Activated CD4-positive, alpha-beta T cell treated with anti-CD3 and anti-CD28 coated beads, Interleukin-2, amount 10 ng/mL, durations not matched to agents 24 days and 14 days (primary cell): ENCODE measurements around the gene ZNF296. TPM values are rescaled to one million over a fixed set of nuclear protein-coding genes. Genes with fewer than 3 reads are reported as not detected.

Experiments used
- DNase-seq: peaks from one replicate; pipeline ENCODE4 v3.0.0; 2022
- H3K27ac Mint-ChIP-seq: one replicate; pipeline ENCODE4 v1.8.0; 2022; ENCODE audit warnings: mild to moderate bottlenecking, mixed read lengths
- H3K27me3 Mint-ChIP-seq: one replicate; pipeline ENCODE4 v1.8.0; 2022; ENCODE audit warnings: mixed read lengths
- H3K36me3 Mint-ChIP-seq: one replicate; pipeline ENCODE4 v1.8.0; 2022; ENCODE audit warnings: low read depth, mild to moderate bottlenecking, mixed read lengths
- H3K4me1 Mint-ChIP-seq: one replicate; pipeline ENCODE4 v1.8.0; 2021; ENCODE audit warnings: mixed read lengths
- H3K4me3 Mint-ChIP-seq: one replicate; pipeline ENCODE4 v1.8.0; 2022; ENCODE audit warnings: mild to moderate bottlenecking, moderate library complexity, mixed read lengths
- H3K9me3 Mint-ChIP-seq: one replicate; pipeline ENCODE4 v1.8.0; 2021; ENCODE audit warnings: mixed read lengths
- intact Hi-C: fragments of 100-400 bp; cut with micrococcal nuclease; formaldehyde crosslinking; loops from one replicate; pipeline ENCODE4 v1.15.1; 2023
- total RNA-seq: library from RNA; stranded (reverse); gene quantifications from 2 replicates; pipeline ENCODE4 v1.2.3, GENCODE V29; 2022

Gene ZNF296
- total RNA-seq, 1 donor from 2014 or later, result 4.7 TPM

DNA sequence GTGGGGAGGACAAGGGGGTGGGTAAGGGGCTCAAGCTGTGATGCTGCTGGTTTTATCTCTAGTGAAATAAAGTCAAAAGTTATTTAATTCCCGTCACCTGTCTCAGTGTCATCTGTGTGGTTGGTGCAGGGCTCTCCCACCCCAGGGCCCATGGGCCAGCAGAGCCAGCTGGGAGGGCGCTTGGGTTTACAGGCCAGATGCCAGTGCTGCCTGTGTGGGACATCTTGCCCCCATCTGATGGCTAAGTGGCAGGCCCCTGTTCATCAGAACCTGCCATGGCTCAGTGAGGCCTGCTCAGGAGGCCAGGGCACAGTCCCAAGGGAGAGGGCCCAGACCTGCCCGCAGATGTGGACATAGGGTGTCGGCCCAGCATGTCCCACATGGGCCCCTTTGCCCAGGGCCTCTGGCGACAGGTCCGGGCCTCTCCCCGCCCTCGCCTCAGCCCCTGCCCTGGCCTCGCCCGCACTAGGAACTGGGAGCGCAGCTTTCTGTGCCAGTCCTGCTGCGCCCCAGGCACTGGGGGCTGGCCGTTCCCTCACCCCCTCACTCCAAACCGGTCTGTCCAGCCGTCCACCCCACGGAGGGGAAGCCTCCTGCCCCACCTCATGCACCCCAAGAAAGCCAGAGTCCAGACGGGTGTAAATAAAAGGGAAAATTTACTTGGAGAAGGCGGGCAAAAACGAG lies 5.3 kb downstream of the ZNF296 start:
- no peak for DNase-seq
- no peaks in the 10 kb centered on the region for H3K4me1 Mint-ChIP-seq
- H3K27me3 Mint-ChIP-seq, result no peaks in the 10 kb centered on the region
- H3K4me3 Mint-ChIP-seq, result no peak overlapping the region
- peaks cover 24% of the 10 kb centered on the region for H3K36me3 Mint-ChIP-seq
- intact Hi-C loops, result no loop called here
- no peaks in the 10 kb centered on the region for H3K9me3 Mint-ChIP-seq
- H3K27ac Mint-ChIP-seq, result no peak overlapping the region

DNA sequence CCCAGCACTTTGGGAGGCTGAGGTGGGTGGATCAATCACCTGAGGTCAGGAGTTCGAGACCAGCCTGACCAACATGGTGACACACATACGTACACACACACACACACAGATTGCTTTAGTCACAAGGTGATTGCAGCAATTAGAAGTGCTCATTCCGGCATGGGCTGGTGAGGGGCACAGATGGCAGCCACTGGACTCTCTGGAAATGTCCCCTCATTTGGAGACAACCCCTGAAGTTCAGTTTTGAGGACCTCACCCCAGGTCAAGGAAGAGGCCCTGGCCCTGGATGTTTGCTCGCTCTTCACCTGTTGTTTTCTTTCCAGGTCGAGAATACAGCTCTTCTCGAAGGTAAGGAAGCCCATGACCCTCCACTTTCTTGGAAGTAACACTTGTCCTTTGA lies 6.1 kb downstream of the ZNF296 start:
- Mint-ChIP-seq H3K36me3 (peaks cover 28% of the 10 kb centered on the region), H3K9me3 (no peaks in the 10 kb centered on the region), H3K4me3 (no peak overlapping the region), H3K27me3 (no peaks in the 10 kb centered on the region), H3K27ac (no peak overlapping the region), H3K4me1 (no peaks in the 10 kb centered on the region)
- no peak for DNase-seq
- intact Hi-C loops, result no loop called here

DNA sequence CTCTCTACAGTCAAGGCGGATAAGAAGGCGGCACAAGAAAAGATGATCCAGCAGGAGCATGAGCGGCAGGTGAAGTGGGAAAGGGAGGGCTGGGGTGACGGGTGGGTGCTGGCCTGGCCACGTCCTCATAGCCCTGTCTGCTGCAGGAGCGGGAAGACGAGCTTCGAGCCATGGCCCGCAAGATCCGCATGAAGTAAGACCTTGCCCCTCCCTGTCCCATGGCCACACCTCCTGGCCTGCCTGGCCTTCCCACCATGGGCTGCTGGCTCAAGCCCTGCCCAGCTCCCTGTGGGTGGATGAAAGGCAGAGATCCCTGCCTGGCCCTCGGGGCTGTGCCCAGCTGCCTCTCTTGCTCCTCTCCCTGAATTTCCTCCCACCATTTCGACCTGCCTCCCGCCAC lies 7.2 kb downstream of the ZNF296 start:
- Mint-ChIP-seq H3K27ac (no peak overlapping the region), H3K36me3 (peaks cover 34% of the 10 kb centered on the region)

DNA sequence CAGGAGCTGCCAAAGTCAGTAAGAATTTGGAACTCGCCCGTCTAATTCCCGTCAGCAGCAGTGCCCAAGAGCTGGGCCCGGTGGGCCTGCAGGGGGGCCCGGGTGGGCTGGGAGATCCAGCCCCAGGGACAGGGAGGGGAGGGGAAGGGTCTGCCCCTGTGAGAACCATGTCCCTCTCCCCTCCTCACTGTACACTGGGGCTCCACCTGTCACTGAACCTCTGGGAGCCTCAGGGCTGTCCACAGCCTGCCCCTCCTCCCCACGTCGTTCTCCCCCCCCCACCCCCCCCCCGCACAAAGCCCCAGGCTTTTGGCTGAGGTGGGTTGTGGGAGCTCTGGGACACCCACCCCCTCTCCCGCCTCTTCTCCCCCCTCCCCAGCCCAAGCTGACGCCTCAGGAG lies 8.2 kb downstream of the ZNF296 start:
- H3K27ac Mint-ChIP-seq, result no peak overlapping the region
- intact Hi-C loops, result no loop called here
- no peaks in the 10 kb centered on the region for H3K27me3 Mint-ChIP-seq
- no peaks in the 10 kb centered on the region for H3K9me3 Mint-ChIP-seq
- H3K36me3 Mint-ChIP-seq, result peaks cover 40% of the 10 kb centered on the region
- no peaks in the 10 kb centered on the region for H3K4me1 Mint-ChIP-seq
- DNase-seq, result no peak
- no peak overlapping the region for H3K4me3 Mint-ChIP-seq

More for the DNA sequence above, 7.2 kb downstream of the ZNF296 start:
- H3K27me3 Mint-ChIP-seq, result no peaks in the 10 kb centered on the region
- intact Hi-C loops, result no loop called here
- no peak for DNase-seq
- no peaks in the 10 kb centered on the region for H3K9me3 Mint-ChIP-seq
- H3K4me3 Mint-ChIP-seq, result no peak overlapping the region
- no peaks in the 10 kb centered on the region for H3K4me1 Mint-ChIP-seq

DNA sequence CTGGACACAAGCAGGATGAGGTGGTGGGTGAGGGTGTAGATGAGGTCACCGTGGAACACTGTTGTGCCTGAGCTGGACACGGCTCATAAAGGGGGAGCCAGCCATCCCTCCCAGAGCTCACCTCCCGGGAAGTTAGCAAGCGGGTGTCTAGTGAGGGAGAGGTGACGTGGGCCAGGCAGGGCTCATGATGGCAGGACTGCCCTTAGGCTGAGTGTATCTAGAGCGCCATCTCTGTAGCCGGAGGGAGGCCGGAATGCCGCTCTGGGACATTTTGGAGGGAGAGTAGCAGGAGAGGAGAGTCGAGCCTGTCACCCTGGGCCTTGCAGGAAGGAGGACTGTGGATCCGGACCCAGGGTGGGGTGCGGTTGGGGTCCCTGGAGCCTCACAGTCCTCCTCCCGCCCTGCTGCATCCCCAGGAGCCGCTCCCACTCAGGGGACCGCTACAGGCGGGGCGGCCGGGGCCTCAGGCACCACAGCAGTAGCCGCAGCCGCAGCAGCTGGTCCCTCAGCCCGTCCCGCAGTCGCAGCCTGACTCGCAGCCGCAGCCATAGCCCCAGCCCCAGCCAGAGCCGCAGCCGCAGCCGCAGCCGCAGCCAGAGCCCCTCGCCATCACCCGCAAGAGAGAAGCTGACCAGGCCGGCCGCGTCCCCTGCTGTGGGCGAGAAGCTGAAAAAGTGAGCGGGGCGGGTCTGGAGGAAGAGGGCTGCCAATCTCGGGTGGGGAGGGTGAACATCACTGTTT lies 9.2 kb downstream of the ZNF296 start:
- Mint-ChIP-seq H3K4me1 (no peaks in the 10 kb centered on the region), H3K27ac (no peak overlapping the region), H3K4me3 (no peak overlapping the region), H3K36me3 (peaks cover 43% of the 10 kb centered on the region), H3K9me3 (no peaks in the 10 kb centered on the region), H3K27me3 (no peaks in the 10 kb centered on the region)
- DNase-seq, result no peak
- intact Hi-C loops, result no loop called here

DNA sequence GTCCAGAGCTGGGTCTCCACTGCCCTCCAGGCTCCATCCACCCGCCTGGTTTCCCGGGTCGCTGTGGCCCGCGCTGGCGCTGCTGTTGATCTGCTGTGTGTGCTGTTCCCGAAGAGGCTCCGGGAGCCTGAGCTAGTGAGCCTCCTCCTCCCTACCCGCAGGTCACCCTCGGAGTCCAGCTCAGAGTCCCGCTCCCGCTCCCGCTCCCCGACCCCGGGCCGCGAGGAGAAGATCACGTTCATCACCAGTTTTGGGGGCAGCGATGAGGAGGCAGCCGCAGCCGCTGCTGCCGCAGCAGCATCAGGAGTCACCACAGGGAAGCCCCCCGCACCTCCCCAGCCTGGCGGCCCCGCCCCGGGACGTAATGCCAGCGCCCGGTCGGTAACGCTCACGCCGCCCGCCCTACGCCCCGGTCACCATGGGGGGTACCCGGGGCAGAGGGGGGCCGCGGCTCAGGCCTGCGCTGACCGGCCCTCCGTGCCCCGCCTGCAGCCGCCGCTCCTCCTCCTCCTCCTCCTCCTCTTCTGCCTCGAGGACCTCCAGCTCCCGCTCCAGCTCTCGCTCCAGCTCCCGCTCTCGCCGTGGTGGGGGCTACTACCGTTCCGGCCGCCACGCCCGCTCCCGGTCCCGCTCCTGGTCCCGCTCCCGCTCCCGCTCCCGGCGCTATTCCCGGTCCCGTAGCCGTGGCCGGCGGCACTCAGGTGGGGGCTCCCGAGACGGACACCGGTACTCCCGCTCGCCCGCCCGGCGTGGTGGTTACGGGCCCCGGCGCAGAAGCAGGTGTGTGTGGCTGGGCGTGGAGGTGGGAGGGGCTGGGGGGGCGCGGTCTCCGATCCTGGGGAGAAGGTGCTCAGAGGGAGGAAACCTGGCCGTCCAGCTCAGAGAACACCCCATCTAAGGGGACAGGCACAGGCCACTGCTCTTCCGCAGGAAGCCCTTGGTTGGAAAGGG lies 12.2 kb downstream of the ZNF296 start:
- no peak overlapping the region for H3K27ac Mint-ChIP-seq
- intact Hi-C loops, result no loop called here
- H3K4me1 Mint-ChIP-seq, result peaks cover 4% of the 10 kb centered on the region
- no peaks in the 10 kb centered on the region for H3K9me3 Mint-ChIP-seq
- peaks cover 51% of the 10 kb centered on the region for H3K36me3 Mint-ChIP-seq
- no peak for DNase-seq
- no peaks in the 10 kb centered on the region for H3K27me3 Mint-ChIP-seq
- H3K4me3 Mint-ChIP-seq, result no peak overlapping the region

DNA sequence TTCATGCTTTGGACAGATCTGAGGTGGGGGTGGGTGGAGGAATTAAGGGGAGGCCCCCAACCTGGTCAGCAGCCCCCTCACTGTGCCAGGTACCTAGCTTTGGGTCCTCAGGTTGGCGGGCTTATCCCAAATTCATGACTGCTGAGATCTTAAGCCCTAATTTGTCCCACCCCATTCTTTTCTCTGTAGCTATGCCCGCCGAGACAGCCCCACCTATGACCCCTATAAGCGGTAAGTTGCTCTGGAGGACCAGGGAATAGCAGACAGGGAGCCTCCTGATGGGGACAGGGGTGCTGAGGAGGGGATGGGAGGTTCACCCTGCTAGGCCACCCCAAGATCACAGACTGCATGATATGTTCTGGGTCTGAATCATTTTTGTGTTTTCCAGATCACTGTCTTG lies 14.3 kb downstream of the ZNF296 start:
- peaks cover 61% of the 10 kb centered on the region for H3K36me3 Mint-ChIP-seq

DNA sequence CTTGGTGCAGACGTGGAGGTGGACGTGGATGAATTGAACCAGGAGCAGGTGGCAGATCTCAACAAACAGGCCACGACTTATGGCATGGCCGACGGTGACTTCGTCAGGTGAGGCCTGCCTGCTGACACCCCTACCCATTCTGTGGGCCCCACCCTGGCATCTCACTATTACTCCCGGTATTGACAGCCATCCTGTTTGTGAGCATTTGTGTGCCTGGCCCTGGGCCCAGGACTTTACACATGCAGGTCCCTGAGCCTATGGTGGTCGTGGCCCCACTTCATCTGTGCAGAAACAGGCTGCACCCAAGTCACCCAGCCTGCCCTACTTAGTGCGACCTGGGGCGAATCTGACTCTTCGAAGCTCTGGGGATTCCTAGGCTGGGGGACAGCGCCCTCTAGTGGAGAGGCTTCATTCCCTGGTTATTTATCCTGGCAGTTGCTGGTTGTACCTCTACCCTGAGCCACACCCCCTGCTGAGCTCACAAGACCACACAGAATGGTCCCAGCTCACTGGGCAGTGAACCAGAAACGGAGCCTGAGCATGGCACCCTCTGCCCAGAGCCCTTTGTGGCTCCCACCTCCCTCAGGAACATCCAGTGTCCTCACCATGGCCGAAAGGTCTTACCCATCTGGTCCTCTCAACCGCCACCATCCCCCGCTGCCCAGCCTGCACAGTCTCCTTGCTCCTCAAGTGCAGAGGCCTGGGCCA lies 16.9 kb downstream of the ZNF296 start:
- Mint-ChIP-seq H3K4me1 (peaks cover 4% of the 10 kb centered on the region), H3K4me3 (no peak overlapping the region), H3K9me3 (no peaks in the 10 kb centered on the region), H3K36me3 (peaks cover 61% of the 10 kb centered on the region), H3K27me3 (no peaks in the 10 kb centered on the region), H3K27ac (no peak overlapping the region)
- intact Hi-C loops, result loop anchor here (1.0 to 2.0 kb wide), 2 partner anchors 21 to 70 kb away; partner anchors contain the start of gene CLASRP
- peak; percentile 95 for DNase-seq

More for the DNA sequence above, 14.3 kb downstream of the ZNF296 start:
- no peak overlapping the region for H3K4me3 Mint-ChIP-seq
- H3K27ac Mint-ChIP-seq, result no peak overlapping the region
- H3K27me3 Mint-ChIP-seq, result no peaks in the 10 kb centered on the region
- H3K9me3 Mint-ChIP-seq, result no peaks in the 10 kb centered on the region
- intact Hi-C loops, result no loop called here
- no peak for DNase-seq
- H3K4me1 Mint-ChIP-seq, result peaks cover 4% of the 10 kb centered on the region

DNA sequence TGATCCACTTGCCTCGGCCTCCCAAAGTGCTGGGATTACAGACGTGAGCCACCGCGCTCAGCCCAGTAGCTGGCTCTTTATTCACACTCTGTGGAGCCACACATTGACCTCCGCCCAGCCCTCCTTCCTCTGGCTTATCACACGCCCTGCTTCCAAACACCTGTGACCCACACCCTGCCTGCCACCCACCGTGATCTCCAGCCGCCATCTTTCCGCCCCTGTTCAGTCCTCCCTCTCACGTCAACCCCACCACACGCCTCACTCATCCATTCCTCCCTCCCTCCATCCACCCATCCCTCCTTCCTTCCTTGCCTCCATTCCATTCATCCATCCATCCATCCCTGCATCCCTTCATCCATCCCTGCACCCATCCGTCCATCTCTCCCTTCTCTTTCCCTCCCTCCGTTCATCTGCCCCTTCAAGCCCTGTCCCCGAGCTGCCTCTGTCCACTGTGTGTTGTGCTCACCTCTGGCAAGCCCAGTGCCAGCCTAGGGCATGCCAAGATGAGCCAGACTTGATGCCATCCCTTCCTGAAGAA lies 17.6 kb downstream of the ZNF296 start:
- Mint-ChIP-seq H3K27me3 (no peaks in the 10 kb centered on the region), H3K9me3 (no peaks in the 10 kb centered on the region), H3K4me1 (peaks cover 4% of the 10 kb centered on the region), H3K36me3 (peaks cover 64% of the 10 kb centered on the region), H3K4me3 (no peak overlapping the region), H3K27ac (no peak overlapping the region)
- intact Hi-C loops, result loop anchor here (1.0 to 2.0 kb wide), 2 partner anchors 20 to 69 kb away; partner anchors contain the start of gene CLASRP
- no peak for DNase-seq

DNA sequence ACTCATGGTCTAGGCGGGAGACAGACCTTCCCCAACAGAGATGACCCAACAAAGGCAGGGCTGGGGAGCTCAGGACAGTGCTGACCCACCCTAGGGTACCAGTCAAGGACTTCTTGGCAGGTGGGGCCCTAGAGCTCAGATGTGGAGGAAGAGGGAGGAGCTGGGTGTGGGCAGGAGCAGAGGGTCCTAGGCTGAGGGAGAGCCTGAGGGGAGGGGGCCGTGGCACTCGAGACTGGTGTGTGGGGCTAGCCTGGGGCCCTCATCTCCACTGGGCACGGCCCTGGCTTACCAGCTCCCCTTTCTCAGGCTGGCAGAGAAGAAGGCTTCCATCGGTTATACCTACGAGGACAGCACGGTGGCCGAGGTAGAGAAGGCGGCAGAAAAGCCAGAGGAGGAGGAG lies 18.8 kb downstream of the ZNF296 start:
- Mint-ChIP-seq H3K36me3 (peaks cover 60% of the 10 kb centered on the region), H3K9me3 (no peaks in the 10 kb centered on the region), H3K4me3 (no peak overlapping the region), H3K27ac (no peak overlapping the region), H3K27me3 (no peaks in the 10 kb centered on the region), H3K4me1 (peaks cover 4% of the 10 kb centered on the region)
- DNase-seq, result no peak
- intact Hi-C loops, result no loop called here

DNA sequence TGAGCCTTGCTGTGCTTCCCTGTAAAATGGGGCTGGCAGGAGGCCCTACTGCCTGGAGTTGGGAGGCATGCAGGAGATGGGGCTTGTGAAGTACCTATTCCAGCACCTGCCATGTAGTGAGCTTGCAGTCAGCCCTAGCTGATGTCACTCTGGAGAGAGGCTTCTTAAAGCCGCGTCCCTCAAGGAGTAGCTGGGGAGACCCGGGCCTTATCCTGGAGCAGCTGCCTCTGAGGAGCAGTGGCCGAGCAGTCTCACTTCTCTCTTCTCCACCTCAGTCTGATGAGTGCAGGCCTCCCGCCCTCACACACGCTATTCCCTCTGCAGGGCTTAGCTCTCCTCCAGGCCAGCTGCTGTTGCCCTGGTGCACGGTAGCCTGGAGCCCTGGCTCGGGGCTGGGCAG lies 19.4 kb downstream of the ZNF296 start:
- Mint-ChIP-seq H3K27me3 (no peaks in the 10 kb centered on the region), H3K9me3 (no peaks in the 10 kb centered on the region), H3K4me1 (peaks cover 4% of the 10 kb centered on the region), H3K36me3 (peaks cover 63% of the 10 kb centered on the region), H3K4me3 (no peak overlapping the region), H3K27ac (no peak overlapping the region)
- no peak for DNase-seq
- intact Hi-C loops, result no loop called here

DNA sequence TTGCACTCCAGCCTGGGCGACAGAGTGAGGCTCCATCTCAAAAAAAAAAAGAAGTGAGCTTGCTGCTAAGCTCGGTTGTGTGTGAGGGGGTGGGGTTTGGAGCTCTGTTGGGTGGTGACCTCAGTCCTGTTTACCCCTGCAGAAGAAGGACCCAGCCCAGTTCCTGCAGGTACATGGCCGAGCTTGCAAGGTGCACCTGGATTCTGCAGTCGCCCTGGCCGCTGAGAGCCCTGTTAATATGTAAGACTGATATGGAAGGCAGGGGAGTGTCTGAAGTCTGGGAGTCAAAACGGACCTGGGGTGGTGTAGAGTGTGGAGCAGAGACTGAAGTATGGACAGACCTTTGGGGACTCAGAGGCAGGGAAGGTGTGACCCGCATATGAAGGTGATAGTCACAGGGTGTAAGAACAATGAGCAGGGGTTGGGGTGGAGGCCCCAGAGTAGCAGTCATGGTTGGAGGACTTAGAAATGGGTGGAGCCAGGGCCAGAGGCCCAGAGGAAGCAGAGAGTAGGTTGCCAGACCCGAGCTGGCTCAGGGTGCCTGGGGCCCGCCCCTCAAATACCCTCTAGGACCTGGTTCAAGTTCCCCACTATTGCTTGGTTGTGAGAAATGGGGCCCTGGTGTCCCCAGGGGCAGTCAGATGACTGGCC lies 24.2 kb downstream of the ZNF296 start:
- H3K4me3 Mint-ChIP-seq, result no peak overlapping the region
- DNase-seq, result no peak
- no peaks in the 10 kb centered on the region for H3K27me3 Mint-ChIP-seq
- H3K9me3 Mint-ChIP-seq, result no peaks in the 10 kb centered on the region
- peaks cover 37% of the 10 kb centered on the region for H3K36me3 Mint-ChIP-seq
- H3K4me1 Mint-ChIP-seq, result peaks cover 16% of the 10 kb centered on the region
- no peak overlapping the region for H3K27ac Mint-ChIP-seq
- intact Hi-C loops, result no loop called here

DNA sequence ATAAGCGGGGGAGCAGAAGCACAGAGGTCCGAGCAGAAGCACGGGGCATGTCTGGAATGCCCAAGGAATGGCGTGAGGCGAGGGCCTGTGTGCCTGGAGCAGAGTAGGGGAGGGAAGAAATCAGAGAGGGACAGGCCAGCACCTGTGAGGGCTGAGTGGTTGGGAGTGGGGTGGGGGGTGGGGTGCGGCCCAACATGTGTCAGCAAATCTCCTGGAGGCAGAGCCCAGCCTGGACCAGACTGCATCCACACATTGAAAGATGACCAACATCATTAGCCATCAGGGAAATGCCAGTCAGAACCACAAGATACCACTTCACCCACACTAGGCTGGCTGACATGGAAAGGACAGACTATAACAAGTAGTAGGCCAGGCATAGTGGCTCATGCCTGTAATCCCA lies 26.2 kb downstream of the ZNF296 start:
- Mint-ChIP-seq H3K9me3 (no peaks in the 10 kb centered on the region), H3K36me3 (peaks cover 41% of the 10 kb centered on the region), H3K27ac (no peak overlapping the region), H3K27me3 (no peaks in the 10 kb centered on the region), H3K4me1 (peaks cover 31% of the 10 kb centered on the region), H3K4me3 (no peak overlapping the region)
- no peak for DNase-seq
- intact Hi-C loops, result no loop called here
